Chondrocyte (in vitro differentiated cells): ENCODE measurements around the gene CARS1. TPM values are rescaled to one million over a fixed set of nuclear protein-coding genes. Genes with fewer than 3 reads are reported as not detected.

Experiments
- DNase-seq: peaks from one replicate; pipeline ENCODE4 v3.0.0; 2021; ENCODE audit warnings: mixed read lengths, low spot score
- H3K27ac Mint-ChIP-seq: one replicate; pipeline ENCODE4 v1.8.0; 2021; ENCODE audit warnings: mild to moderate bottlenecking, moderate library complexity, mixed read lengths; ENCODE audit not compliant: unreplicated experiment
- H3K27me3 Mint-ChIP-seq: 2 replicates; pipeline ENCODE4 v1.8.0; 2021; ENCODE audit warnings: low read depth, mixed read lengths
- H3K36me3 Mint-ChIP-seq: 2 replicates; pipeline ENCODE4 v1.8.0; 2021; ENCODE audit warnings: low read depth, mixed read lengths
- H3K4me1 Mint-ChIP-seq: 2 replicates; pipeline ENCODE4 v1.8.0; 2021; ENCODE audit warnings: low read depth, mild to moderate bottlenecking, mixed read lengths
- H3K4me3 Mint-ChIP-seq: one replicate; pipeline ENCODE4 v1.8.0; 2021; ENCODE audit warnings: mild to moderate bottlenecking, moderate library complexity, mixed read lengths; ENCODE audit not compliant: unreplicated experiment
- H3K9me3 Mint-ChIP-seq: 2 replicates; pipeline ENCODE4 v1.8.0; 2021; ENCODE audit warnings: low read depth, mixed read lengths
- CTCF ChIP-seq: fragments of 200-600 bp; sonication (generic); IDR thresholded peaks from 2 replicates; pipeline ENCODE4 v1.5.0; 2021; ENCODE audit warnings: antibody characterized with exemption, mild to moderate bottlenecking, moderate library complexity
- total RNA-seq: library from RNA; stranded (reverse); gene quantifications from 3 replicates; pipeline ENCODE4 v1.2.1, GENCODE V29; 2021

CARS1 gene
- total RNA-seq, 1 donor from 2014 or later = 106 TPM

DNA sequence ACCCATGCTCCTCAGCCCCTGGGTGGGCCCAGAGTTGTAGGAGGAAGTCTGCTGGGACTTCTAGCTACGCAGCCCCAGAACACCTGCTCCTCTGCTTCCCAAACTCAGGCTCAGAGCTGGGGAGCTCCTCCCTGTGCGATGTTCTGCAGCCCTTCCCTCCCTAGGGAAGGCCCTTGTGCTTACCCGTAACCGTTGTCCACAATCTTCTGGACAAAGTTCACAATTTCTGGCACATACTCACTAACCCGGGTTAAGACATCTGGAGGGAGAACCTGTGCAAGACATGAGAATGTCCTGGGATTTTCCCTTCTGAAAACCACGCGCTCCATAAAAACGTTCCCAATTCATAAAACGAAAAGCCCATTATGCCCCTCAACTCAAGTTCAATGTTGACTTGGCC is 28.4 kb downstream of the CARS1 start:
- Mint-ChIP-seq H3K27ac (no peak overlapping the region), H3K4me1 (peaks cover under 1% of the 10 kb centered on the region), H3K27me3 (no peaks in the 10 kb centered on the region), H3K4me3 (no peak overlapping the region), H3K36me3 (peaks cover 44% of the 10 kb centered on the region), H3K9me3 (no peaks in the 10 kb centered on the region)
- no peak for TF ChIP-seq CTCF
- DNase-seq = no peak

DNA sequence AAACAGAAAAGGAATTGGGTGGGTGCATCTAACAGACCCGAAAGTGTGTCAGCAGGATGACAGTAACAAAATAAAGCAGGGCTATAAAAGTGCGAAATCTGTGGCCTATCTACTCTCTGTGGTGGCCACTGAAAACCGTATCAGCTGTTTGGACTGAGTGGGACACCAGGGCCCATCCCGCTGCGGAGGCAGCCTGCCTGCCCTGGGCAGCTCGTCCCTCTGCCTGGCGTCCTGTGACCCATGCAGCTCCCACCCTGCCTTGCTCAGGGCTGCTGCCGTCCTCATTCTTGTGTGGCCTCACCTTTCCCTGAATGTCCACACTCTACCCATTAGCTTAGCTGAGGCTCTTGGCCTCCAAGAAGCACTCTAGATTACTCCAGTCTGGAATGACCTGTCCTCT is 30.4 kb downstream of the CARS1 start:
- H3K36me3 Mint-ChIP-seq = peaks cover 47% of the 10 kb centered on the region
- H3K9me3 Mint-ChIP-seq = no peaks in the 10 kb centered on the region
- H3K27me3 Mint-ChIP-seq = no peaks in the 10 kb centered on the region
- DNase-seq = no peak
- no peak overlapping the region for H3K4me3 Mint-ChIP-seq
- no peak for TF ChIP-seq CTCF
- no peak overlapping the region for H3K27ac Mint-ChIP-seq
- peaks cover 21% of the 10 kb centered on the region for H3K4me1 Mint-ChIP-seq

DNA sequence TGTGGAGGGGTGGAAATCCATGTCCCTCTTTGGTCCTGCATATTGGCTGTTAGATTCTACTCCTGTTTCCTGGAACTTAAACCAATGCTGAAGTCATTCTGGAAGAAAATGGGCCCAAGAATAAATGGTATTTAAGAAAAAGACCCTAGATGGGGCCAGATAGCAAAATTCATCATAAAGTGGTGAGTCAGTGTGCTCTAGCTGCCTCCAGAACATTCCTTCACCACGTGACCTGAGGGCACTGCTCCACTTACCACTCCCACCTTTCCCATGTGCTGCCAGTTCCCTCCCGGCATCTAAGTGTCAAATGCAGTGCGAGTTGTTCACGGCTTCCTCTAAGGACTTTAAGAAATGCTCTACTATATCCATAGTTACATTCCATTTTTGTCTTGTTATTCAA is 34.2 kb downstream of the CARS1 start:
- H3K4me1 Mint-ChIP-seq = peaks cover 32% of the 10 kb centered on the region
- no peaks in the 10 kb centered on the region for H3K9me3 Mint-ChIP-seq
- peak; percentile 62 for TF ChIP-seq CTCF
- H3K27me3 Mint-ChIP-seq = no peaks in the 10 kb centered on the region
- H3K4me3 Mint-ChIP-seq = no peak overlapping the region
- peaks cover 38% of the 10 kb centered on the region for H3K36me3 Mint-ChIP-seq
- H3K27ac Mint-ChIP-seq = peak overlapping the region; percentile 90
- DNase-seq = no peak

DNA sequence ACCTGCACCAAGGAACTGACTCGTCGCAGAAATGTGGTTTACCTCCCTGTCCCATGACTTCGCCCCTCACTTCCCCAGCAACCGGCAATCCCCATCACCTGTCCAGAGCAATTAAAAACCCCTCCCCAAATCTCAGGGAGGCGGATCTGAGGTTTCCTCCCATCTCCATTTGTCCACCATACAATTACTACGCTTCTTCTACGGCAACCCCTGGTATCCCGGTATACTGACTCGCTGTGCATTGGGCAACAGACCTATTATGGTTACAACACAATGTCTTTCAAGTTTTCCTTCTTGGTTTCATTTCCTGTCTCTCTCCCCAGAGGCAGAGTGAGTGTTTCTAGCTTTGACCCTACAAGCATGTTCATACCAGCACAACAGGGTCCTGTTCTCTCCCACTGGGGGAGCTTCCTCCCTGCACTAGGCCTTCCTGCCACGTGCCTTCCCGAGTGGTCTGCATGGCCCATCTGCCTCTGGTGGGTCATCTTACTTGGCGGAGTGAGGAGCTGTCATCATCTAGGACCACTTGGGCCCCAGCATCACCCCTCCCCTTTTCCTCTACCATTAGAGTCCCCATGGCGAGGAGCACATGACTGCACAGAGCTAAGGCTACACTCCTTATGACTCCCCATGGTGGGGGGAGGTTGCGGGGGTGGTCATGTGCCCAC is 34.8 kb downstream of the CARS1 start:
- TF ChIP-seq CTCF = no peak
- H3K9me3 Mint-ChIP-seq = no peaks in the 10 kb centered on the region
- H3K27ac Mint-ChIP-seq = peak overlapping the region; percentile 90
- no peaks in the 10 kb centered on the region for H3K27me3 Mint-ChIP-seq
- H3K4me3 Mint-ChIP-seq = no peak overlapping the region
- H3K4me1 Mint-ChIP-seq = peaks cover 32% of the 10 kb centered on the region
- peaks cover 41% of the 10 kb centered on the region for H3K36me3 Mint-ChIP-seq
- DNase-seq = no peak

- H3K27me3 Mint-ChIP-seq = no peaks in the 10 kb centered on the region
- no peak for DNase-seq
- H3K27ac Mint-ChIP-seq = no peak overlapping the region
- no peak overlapping the region for H3K4me3 Mint-ChIP-seq
- H3K36me3 Mint-ChIP-seq = peaks cover 43% of the 10 kb centered on the region
- peak; percentile 74 for TF ChIP-seq CTCF
- peaks cover 32% of the 10 kb centered on the region for H3K4me1 Mint-ChIP-seq
- no peaks in the 10 kb centered on the region for H3K9me3 Mint-ChIP-seq
These were observed 36.1 kb downstream of the CARS1 start for GRCh38 chr11:3021125-3021524.
